ENCODE measurements around the gene PI4K2A.

DNA sequence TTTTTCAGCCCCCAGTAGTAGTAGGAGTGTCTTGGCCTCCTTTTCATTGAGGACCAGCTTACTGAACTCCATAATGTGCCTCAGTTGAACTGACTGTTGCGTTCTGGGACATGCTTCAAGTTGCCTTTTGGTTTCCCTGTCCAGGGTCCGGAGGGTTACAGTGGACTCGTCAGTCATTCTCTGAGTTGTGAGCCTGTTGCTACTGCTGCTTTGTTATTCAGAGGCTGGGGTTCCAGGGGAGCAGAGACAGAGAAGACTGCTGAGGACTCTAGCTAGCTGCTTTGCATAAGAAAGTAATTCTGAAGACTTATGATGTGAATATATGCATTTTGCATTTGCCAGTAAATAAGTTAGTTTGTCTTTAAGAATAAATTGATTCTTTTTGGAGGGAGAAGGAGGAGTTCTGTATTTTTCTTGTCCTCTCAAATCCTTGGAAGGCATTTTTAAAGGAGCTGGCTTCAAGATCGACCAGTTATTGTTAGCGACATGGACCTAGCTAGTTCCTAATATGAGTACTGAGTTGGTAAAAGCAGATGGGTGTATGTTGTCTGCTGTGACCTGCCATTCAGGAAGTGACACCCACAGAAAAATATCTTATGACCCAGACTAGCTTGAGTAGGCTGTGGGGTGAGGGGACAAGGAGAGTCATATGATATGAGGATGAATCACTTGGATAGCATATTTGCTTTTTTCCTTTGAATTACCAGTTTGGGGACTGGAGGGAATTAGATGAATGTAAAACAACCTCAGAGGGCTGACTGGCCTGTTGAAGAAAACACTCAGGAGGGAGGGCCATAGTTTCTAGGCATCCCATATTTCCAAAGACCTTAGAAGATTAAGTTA lies 8.3 kb downstream of the PI4K2A start:
- TF ChIP-seq, protein P1, sequence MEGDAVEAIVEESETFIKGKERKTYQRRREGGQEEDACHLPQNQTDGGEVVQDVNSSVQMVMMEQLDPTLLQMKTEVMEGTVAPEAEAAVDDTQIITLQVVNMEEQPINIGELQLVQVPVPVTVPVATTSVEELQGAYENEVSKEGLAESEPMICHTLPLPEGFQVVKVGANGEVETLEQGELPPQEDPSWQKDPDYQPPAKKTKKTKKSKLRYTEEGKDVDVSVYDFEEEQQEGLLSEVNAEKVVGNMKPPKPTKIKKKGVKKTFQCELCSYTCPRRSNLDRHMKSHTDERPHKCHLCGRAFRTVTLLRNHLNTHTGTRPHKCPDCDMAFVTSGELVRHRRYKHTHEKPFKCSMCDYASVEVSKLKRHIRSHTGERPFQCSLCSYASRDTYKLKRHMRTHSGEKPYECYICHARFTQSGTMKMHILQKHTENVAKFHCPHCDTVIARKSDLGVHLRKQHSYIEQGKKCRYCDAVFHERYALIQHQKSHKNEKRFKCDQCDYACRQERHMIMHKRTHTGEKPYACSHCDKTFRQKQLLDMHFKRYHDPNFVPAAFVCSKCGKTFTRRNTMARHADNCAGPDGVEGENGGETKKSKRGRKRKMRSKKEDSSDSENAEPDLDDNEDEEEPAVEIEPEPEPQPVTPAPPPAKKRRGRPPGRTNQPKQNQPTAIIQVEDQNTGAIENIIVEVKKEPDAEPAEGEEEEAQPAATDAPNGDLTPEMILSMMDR (conservative IDR thresholded peaks at IDR 0.05 in 1 of 2, IDR thresholded peaks at IDR 0.05 in 1 of 2; ENCODE audit: low read depth in 1 of 2, low read length in 2 of 2), result no peak
- TF ChIP-seq EZH2 (IDR thresholded peaks at IDR 0.05; ENCODE audit: low read length, missing control alignments), result no peak

Data from fibroblast of lung (primary cell).